GM18520 (cell line): ENCODE data around the gene GLRX.

Experiments used
- ATAC-seq: cut with Tn5 transposase; IDR thresholded peaks from one replicate; pipeline ENCODE4 v1.9.1; 2021; ENCODE audit not compliant: unreplicated experiment

The GLRX gene, protein sequence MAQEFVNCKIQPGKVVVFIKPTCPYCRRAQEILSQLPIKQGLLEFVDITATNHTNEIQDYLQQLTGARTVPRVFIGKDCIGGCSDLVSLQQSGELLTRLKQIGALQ

DNA sequence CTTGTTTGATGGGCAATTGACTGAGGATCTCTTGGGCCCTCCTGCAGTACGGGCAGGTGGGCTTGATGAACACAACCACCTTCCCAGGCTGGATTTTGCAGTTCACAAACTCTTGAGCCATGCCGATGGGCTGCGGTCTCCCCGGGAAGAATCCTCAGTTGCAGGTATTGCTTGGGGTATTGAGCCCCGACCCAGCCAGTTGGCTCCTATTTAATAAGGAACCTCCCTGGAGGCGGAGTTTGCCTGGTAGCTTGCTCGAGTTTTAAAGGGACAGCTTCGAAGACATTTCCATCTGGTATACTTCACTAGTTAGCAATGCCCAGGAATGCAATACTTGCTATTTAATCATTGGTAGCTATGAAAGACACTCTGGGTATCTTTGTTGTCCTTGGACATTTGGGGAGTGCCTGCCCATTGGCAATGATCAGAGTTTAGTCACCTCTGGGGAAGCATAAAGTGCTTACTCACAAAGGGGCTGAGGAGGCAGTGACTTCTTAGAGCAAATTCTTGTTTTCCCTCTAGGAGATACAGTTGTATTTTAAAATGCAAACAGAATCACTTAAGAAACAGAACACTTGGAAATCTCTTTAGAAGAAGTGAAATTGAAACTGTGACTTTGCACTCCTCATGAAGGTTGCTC is at the start of gene GLRX:
Gene GLRX (minus strand): TSS at position 185 of the 640 bp plus-strand sequence. CDS start 64 bp downstream, at position 121.
- no peak for ATAC-seq

DNA sequence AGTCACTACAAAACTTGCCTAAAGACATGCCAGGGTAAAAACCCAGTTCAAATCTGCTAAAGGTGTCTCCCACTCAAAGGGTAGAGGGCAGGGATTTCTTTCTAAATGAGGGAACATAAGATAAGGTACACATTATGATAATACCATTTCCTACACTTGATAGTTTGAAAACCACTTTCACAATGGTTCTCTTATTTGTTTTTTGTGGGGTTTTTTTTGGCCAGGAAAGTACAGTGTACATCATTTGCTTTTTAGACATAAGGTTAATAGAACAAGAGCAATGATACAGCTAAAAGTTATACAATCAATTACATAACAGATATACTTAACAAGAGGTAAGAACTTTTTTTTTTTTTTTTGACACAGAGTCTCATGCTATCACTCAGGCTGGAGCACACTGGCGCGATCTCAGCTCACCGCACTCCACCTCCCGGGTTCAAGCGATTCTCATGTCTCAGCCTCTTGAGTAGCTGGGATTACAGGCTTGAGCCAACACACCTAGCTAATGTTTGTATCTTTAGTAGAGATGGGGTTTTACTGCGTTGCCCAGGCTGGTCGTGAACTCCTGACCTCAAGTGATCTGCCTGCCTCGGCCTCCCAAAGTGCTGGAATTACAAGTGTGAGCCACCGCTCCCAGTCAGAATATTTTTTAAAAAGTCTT is 48.8 kb upstream of the GLRX start:
- ATAC-seq, result no peak

DNA sequence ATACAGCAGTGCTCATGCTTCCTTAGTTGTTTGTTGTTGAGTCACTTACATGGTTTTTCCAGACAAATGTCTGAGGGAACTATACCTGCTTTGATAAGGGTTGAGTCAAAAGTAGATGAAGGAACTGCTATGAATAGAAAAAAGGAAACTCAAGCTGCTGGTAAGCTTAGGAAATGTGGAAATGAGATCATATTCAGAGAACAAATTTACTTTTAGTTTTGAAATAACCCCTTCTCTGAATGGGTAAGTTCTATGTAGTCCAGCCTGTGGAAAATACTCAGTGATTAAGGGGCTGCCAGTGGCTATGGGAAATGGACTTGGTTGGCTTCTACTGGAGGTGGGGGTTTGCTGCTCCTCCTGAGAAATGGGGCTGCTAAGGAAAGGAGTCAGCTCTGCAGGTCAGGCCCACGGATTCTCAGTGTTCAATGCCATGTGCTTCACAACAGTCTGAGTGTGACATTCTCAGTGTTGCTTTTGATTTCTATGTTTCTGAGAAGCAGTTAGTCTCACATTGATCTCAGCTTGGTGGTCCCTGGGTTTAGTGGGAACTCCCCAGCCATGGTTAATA is 47.7 kb upstream of the GLRX start:
- ATAC-seq, result peak; percentile 54

DNA sequence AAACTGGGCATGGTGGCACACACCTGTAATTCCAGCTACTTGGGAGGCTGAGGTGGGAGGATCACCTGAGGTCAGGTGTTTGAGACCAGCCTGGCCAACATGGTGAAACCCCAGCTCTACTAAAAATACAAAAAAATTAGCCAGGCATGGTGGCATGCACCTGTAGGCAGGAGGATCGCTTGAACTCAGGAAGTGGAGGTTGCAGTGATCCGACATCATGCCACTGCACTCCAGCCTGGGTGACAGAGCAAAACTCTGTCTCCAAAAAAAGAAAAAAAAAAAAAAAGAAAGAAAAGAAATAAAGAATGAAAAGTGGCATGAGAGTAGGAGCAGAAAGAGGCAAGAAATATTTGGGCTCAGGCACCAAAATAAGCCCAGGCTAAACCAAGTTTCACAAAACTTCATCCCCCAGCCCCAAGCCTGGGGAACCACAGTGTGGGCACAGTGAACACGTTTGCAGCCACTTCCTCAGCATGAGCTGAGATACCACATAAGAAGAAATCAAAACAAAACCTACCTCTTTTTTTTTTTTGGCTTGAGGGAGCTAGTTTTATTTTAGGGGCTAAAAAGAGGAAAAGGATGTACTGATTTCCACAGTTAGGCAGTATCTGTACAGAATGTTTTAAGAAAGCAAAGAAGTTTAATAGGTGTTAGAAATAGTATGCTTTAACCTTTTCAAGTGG is 46.8 kb upstream of the GLRX start:
- peak; percentile 28 for ATAC-seq

DNA sequence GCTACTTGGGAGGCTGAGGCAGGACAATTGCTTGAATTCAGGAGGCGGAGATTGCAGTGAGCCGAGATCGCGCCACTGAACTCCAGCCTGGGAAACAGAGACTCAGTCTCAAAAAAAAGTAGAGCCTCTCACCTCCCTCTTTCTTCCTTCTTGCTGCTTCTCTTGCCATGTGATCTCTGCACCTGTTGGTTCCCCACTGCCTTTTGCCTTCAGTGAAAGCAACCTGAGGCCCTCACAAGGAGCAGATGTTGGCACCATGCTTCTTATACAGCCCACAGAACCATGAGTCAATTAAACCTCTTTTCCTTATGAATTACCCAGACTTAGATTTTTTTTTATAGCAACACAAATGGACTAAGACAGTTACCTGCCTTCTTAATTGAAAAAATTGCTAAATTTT is 45.6 kb upstream of the GLRX start:
- ATAC-seq, result no peak

DNA sequence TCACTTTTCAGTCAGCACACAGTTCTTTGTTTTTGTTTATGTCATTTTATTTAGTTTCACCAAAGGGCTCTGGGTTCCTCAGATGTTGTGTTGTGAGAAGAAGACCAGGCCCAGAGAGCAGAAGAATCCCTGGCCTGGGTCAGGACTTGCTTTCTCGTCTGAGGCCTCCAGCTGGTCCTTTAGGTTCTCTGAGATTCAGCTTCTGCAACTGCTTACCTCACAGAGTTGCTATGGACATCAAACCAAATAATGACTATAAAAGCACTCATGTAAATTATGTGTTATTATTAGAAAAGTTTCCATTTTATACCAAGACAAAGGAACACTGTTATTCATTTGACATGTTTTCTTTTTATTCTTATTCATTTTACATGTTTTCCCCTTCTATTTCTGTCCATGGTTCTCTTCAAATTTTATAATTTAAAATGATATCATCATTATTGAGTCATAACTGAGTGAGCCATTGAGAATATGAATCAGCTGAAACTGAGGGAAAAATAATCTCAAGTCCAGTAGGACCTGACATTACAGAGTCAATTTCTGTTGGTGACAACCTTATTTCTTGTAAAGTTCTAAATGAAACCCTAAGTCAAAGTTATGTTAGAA is 44.0 kb upstream of the GLRX start:
- ATAC-seq, result no peak

DNA sequence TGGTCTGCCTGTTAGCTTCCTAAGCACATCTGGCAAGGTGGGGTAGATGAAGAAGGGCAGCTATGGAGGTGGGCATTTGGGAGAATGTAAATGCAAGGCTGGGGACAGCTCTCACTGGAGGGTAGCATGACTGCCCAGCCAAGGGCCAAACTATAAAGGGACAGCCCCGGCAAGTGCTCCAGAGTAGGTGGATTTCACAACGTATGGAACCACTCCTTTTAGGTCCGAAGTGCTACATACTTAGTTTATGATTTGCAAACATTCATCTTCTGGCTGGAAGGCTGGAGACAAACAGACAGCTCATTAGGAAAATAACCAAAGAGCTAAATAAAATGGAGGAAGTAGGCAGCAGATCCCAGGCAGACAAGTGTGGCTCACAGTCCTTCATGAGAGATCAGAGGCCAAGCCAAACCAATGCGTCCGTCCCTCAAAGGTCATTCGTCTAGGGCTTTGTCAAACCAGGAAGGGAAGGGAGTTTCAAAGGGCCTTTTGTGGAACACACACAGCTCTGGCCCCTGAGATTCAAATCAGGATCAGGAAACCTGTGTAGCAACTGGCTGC is 42.5 kb upstream of the GLRX start:
- ATAC-seq, result no peak

DNA sequence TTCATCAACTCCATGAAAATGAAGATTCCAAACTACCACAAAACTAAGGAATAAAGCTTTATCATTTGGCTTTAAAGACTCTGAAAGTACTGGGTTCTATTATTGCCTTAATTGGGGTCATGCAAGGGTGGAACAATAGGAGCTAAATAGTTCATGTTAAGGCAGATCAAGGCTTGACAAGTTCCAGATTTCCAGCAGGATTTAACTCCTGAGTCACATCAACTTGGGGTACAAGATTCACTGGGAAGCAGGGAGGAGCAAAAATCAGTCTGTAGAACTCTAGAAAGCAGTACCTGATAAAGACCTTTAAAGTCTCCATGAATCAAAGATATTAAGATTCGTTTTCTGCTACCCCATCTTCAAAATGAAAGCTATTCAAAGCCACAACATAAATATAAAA is 41.9 kb upstream of the GLRX start:
- no peak for ATAC-seq

DNA sequence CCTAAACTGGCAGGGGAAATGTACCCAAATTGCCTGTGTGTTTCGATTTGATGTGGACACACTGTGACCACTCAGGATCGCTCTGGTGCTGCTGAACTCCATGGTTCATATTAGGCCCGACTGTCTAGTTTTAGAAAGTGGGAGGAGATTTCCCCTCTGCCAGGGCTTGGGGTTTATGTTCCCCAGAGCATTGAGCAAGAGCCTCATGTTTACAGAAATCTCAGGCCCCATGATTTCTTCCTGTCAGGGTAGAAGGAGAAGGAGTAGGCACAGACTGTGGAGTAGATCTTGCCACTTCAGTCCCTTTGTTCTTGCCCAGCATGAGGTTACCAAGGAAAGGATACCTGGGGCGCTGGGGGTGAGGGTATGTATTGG is 40.8 kb upstream of the GLRX start:
- ATAC-seq, result no peak

DNA sequence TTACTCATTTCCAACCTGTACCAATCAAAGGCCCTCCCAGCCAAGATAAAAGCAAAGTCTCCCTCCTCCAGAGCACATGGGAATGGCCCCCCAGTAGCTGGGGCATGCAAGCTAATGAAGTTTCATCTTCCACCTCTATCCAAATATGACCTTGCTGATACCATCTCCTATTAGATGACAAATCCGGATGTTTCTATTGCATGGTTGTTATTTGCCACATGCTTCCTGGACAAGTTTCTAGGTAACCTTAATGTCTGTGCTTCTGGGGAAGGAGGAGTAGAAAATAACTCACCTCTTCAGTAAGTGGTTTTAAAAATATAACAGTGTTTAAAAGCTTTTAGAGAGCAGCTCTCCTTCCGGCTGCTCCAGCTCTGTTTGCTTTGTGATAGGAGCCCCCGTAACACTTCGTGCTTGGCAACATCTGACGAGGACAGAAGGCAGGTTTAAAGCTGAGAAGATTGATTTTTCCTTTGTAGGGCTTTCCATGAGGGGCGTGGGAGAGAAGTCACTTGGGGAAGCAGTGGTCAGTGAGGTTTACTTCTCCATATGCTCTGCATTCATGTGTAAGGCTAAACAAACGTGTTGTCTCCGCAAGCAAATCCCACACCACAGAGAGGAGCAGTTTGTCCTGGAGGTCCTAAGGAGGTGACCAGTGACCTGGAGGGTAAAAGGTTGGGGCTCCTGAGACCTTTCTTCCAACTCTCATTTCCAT is 40.3 kb upstream of the GLRX start:
- ATAC-seq, result no peak

DNA sequence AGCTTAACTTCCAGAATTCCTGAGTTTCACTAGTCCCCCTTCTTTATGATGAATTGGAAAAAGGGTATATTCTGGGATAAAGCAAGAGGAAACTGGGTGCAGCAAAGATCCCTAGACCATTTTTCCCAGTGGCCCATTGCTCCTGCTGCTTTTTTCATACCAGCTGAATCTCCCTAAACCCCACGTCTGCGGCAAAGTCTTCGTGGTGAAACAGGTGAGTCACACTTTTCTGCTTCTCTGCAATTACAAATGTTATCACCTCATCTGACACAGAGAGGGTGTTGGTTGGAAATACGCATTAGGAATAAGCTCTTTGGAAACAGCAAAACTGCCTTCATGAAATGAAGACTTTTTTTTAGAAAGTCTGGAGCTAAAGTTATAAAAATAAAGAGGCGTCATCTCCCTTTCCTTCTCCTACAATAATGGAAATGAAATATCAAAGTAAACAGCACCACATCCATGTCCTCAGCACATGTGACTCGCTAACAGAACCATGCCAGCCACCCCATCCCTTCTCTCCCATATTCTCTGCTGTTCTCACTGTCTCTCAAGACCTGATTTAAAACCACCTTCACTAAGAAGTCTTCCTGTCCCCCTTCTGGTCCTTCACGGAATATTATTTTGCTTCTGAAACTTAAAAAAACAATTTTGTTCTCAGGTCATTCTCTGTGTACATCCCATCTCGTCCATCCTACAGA is 39.5 kb upstream of the GLRX start:
- no peak for ATAC-seq

DNA sequence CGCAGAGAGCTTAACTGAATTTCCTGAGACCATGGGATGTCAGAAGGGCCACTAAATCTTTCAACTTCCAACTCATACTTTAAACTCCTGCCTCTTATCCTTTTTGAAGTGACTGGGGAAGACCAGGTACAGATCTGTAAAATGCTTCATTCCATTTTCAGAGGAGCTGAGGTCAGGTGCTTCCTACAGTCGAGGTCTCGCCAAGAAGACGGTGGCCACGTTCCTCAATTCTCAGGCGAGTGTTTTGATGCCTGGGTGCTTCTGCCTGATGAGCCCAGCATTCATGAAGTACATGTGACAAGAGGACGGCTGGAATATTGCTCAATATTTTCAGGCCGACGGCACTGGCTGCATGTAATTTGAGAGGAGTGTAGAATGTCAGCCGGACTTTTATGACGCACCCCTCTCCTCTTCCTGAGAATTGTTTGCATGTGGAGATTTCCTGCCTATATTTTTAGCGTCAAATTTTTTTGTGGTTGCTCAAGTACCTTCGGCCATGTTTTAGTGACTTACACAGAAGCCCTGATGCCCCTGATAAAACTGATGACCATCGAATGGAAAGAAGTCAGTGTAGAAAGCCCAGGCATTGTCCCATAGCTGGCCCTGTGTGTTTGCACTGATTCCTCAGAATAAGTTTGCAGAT is 38.8 kb upstream of the GLRX start:
- ATAC-seq, result no peak

DNA sequence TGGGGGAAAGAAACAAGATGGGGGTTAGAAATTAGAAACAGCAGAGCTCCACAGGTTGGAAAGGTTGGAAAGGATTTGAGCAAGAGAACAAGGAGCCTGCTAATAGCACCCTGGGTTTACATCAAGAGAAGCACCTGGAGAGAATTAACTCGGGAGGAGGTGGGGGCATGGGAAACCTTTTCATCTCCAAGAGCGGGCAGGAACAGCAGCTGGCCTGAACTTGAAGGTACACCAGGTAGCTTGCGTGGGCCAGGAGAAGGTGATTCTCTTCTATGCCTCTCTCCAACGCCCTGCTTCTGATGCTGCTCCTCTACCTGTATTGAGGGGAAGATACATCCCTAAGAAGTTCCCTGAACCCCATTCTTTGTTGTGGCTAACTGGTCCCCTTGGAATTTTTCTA is 37.1 kb upstream of the GLRX start:
- no peak for ATAC-seq

DNA sequence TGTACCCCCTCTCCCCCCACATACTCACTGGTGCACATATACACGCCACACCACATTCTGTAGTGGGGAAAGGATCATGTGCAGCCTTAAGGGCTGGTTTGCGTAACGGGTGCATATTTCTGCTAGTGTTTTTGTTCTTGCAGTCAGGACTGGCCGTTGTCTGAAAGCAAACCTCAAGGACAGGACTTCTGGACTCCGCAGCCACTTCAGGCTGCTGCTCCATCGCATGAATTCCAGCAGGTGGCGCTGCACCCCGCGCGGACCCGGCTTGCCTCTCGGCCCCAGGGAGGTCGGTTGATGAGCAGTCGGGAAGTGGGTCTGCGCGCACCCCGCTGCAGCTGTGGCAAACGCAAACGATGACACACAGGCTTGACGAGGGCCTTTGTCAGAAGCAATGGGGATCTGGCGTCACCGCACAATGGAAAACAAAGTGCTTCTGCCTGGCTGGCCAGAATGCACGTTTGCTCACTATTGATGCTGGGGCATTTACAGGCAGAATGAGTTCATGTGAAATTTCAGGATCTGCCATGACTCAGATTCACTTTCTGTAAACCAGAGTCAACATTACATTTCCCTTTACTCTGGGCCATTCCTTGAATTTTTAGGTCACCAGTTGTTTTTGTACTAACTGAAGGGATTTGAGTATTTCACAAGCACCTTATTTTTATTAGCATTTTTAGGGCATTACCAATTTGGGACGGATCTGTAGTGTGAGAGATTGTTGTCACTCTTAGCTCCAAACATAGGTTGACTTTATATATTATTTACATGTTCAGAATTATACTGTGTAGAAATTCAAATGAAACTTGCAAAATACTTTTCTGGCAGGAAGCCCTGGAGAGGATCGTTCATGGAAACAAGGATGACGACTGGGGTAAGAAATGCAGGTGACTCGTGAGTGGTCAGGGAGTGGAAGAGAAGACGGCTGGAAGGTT is 36.4 kb upstream of the GLRX start:
- peak; percentile 81 for ATAC-seq

DNA sequence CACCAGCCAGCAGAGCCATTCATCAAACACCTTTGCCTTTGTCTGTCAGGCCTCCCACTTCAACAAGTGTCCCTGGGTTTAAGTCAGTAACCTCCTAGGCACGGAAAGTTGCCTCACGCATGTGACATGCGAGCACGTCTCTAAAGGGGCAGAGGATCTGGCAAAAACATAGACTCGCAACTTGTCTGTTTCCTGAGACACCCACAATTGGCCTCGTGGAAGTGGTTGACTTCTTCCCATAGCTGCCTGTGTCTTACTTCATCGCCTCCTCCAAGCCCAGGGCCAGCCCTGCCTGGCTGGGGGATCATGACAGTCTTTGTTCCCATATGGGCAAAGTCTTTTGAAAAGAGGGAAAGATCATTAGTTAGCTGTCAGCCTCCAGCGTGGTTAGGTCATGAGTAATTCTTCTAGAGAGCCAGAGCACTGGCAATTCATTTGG is 35.5 kb upstream of the GLRX start:
- no peak for ATAC-seq

DNA sequence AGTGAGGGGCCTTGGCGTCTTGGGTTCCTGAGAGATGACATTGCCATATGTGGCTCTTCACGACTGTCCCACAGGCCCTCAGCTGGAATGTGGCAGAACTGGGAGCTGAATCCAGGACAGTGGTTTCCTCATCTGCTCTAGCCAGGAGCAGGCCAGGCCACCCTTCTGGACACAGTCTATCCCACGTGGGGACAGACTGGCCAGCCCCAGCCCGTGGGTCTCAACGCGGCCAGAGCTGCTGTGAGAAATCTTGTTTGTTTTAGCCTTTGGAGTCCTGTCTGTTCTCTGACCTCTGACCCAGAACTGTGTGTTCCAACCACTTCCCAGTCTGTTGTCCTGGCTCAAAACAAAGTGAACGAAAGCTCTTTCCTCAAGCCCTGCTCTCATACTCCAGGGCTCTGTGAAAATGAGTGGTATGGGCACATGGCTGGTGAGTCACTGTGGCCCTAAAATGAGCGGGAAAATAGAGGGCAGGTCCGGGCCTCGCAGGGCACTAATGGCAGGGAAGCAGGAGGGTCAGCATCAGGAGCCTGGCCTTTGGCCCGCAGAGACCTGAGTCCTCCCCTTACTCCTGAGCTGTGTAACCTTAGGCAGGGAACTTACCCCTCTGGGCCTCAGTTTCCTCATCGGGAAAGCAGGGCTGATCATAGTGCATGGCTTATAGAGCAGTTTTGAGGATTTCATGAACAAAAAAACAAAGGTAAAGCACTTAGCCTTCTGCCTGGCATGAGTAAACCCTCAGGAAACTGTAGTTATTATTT is 34.8 kb upstream of the GLRX start:
- ATAC-seq, result no peak

DNA sequence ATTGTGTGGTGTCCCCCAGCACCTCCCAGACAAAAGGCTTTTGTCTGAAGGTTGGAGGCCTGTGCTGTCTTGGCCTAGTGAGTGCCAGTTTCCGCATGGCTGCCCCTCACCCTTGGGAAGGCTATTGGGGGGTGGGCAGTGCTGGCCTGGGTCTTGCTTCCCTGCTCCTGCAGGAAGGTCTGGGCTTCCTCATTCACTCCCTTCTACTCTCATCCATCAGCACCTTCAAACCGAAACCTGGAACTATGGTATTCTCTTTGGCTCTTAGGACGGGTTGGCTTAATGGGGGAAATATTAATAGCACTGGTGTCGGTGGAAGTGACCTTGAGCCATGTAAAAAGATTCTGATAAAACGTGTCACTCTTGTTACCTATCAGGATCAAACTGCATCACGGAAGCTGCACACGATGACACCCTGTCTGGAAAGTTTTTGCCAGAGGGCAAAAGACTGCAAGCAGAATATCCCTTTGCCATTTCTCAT is 34.0 kb upstream of the GLRX start:
- no peak for ATAC-seq
